Activated CD8-positive, alpha-beta memory T cell treated with anti-CD3 and anti-CD28 coated beads, Interleukin-2, amount 10 ng/mL, durations not matched to agents 7 days and 5 days (primary cell): ENCODE data around the gene ZMYND15. TPM values are rescaled to one million over a fixed set of nuclear protein-coding genes. Genes with fewer than 3 reads are reported as not detected.
"Not testable (repeated sequence)": the region's sequence is repeated elsewhere in the genome, so short reads cannot be mapped to it uniquely, and the experiment has no call there.

Experiments used
- ATAC-seq: fragments of 150-1000 bp; cut with Tn5 transposase; one replicate; pipeline ENCODE4 v1.10.0; 2021; ENCODE audit warnings: moderate library complexity
- CTCF ChIA-PET: fragments of 350-600 bp; sonication (Branson Sonifier 250); formaldehyde crosslinking; loops from one replicate; lab custom pipeline; 2021; ENCODE audit warnings: antibody characterized with exemption; lab: Charles Lee
- DNase-seq: peaks from one replicate; pipeline ENCODE4 v3.0.0-alpha.2; 2020
- H3K27ac Mint-ChIP-seq: one replicate; pipeline ENCODE4 v1.8.0; 2021; ENCODE audit warnings: mild to moderate bottlenecking, mixed read lengths
- H3K27me3 Mint-ChIP-seq: one replicate; pipeline ENCODE4 v1.8.0; 2021; ENCODE audit warnings: mixed read lengths
- H3K36me3 Mint-ChIP-seq: one replicate; pipeline ENCODE4 v1.8.0; 2021; ENCODE audit warnings: mild to moderate bottlenecking, mixed read lengths
- H3K4me1 Mint-ChIP-seq: one replicate; pipeline ENCODE4 v1.8.0; 2021; ENCODE audit warnings: mixed read lengths
- H3K4me3 Mint-ChIP-seq: one replicate; pipeline ENCODE4 v1.8.0; 2021; ENCODE audit warnings: mild to moderate bottlenecking, moderate library complexity, mixed read lengths
- H3K9me3 Mint-ChIP-seq: one replicate; pipeline ENCODE4 v1.8.0; 2022; ENCODE audit warnings: low read depth, mixed read lengths
- total RNA-seq, 2 experiments: library from RNA; stranded (reverse); gene quantifications; one replicate each; pipeline ENCODE4 v1.2.3, GENCODE V29; 2021

The ZMYND15 gene
- total RNA-seq = under 1 TPM in 1 of 2 experiments, not detected in 1; 0.12 TPM

- peaks cover 30% of the 10 kb centered on the region for H3K27me3 Mint-ChIP-seq
- peak within 1 kb of the TSS; percentile 71 for H3K4me3 Mint-ChIP-seq
- no peaks in the 10 kb centered on the region for H3K9me3 Mint-ChIP-seq
- no peak within 1 kb of the TSS for H3K27ac Mint-ChIP-seq
- ATAC-seq (peak; percentile 75), DNase-seq (peak; percentile 57)
- CTCF ChIA-PET = interaction anchor here (0.9 to 2.5 kb wide), 3 partner anchors 24 to 33 kb away, joined by 3 to 5 read pairs (median 3); no protein-coding TSS in a partner anchor
- H3K4me1 Mint-ChIP-seq = peaks cover 20% of the 10 kb centered on the region
- H3K36me3 Mint-ChIP-seq = no peaks in the 10 kb centered on the region
Observed at GRCh38 chr17:4739122-4740024, at the start of gene ZMYND15, which contains the start of gene CXCL16. Gene ZMYND15, plus strand, starts transcription at chr17:4739833. Its CDS starts 716 bp downstream, at chr17:4740549. Gene CXCL16, minus strand, starts transcription at chr17:4739928. Its CDS starts 589 bp downstream, at chr17:4739339.

- DNase-seq, H3K4me3 Mint-ChIP-seq, H3K9me3 Mint-ChIP-seq, ATAC-seq, H3K27me3 Mint-ChIP-seq, H3K27ac Mint-ChIP-seq, H3K4me1 Mint-ChIP-seq, CTCF ChIA-PET: not testable (repeated sequence)
- H3K36me3 Mint-ChIP-seq = peaks cover 55% of the 10 kb centered on the region
Observed at GRCh38 chr17:4689872-4690271, 49.8 kb upstream of the ZMYND15 start.

GRCh38 chr17:4690745-4691144 is 48.9 kb upstream of the ZMYND15 start:
- DNase-seq = no peak
- no peaks in the 10 kb centered on the region for H3K27me3 Mint-ChIP-seq
- H3K36me3 Mint-ChIP-seq = peaks cover 51% of the 10 kb centered on the region
- no peaks in the 10 kb centered on the region for H3K9me3 Mint-ChIP-seq
- H3K27ac Mint-ChIP-seq = no peak overlapping the region
- H3K4me3 Mint-ChIP-seq = no peak overlapping the region
- H3K4me1 Mint-ChIP-seq = peaks cover 4% of the 10 kb centered on the region
- ATAC-seq = no peak
- CTCF ChIA-PET = interaction anchor here (1.5 kb wide), 1 partner anchor 124 kb away, joined by 5 read pairs; no protein-coding TSS in a partner anchor

- Mint-ChIP-seq H3K4me3 (no peak overlapping the region), H3K36me3 (peaks cover 50% of the 10 kb centered on the region), H3K9me3 (no peaks in the 10 kb centered on the region), H3K27me3 (no peaks in the 10 kb centered on the region), H3K4me1 (peaks cover 14% of the 10 kb centered on the region), H3K27ac (no peak overlapping the region)
- ATAC-seq (no peak), DNase-seq (no peak)
- CTCF ChIA-PET = interaction anchor here (1.1 to 1.5 kb wide), 2 partner anchors 19 to 125 kb away, joined by 3 to 5 read pairs; partner anchors contain the start of gene ARRB2
Observed at GRCh38 chr17:4691686-4692085, 47.9 kb upstream of the ZMYND15 start.

GRCh38 chr17:4693416-4693815 is 46.2 kb upstream of the ZMYND15 start:
- no peak overlapping the region for H3K4me3 Mint-ChIP-seq
- CTCF ChIA-PET = no interaction called here
- DNase-seq (no peak), ATAC-seq (no peak)
- peaks cover 42% of the 10 kb centered on the region for H3K36me3 Mint-ChIP-seq
- H3K27me3 Mint-ChIP-seq = no peaks in the 10 kb centered on the region
- peaks cover 25% of the 10 kb centered on the region for H3K4me1 Mint-ChIP-seq
- H3K27ac Mint-ChIP-seq = no peak overlapping the region
- H3K9me3 Mint-ChIP-seq = no peaks in the 10 kb centered on the region

- peaks cover 18% of the 10 kb centered on the region for H3K36me3 Mint-ChIP-seq
- peak overlapping the region; percentile 88 for H3K27ac Mint-ChIP-seq
- CTCF ChIA-PET = interaction anchor here (1.2 to 3.7 kb wide), 4 partner anchors 13 to 130 kb away, joined by 3 to 16 read pairs (median 4); partner anchors contain the start of gene ARRB2
- no peaks in the 10 kb centered on the region for H3K27me3 Mint-ChIP-seq
- peaks cover 34% of the 10 kb centered on the region for H3K4me1 Mint-ChIP-seq
- H3K9me3 Mint-ChIP-seq = no peaks in the 10 kb centered on the region
- H3K4me3 Mint-ChIP-seq = peak overlapping the region; percentile 67
- peak; percentile 95 for ATAC-seq
- peak; percentile 67 for DNase-seq
Observed at GRCh38 chr17:4696437-4696805, 43.2 kb upstream of the ZMYND15 start.

- peaks cover 60% of the 10 kb centered on the region for H3K4me1 Mint-ChIP-seq
- H3K4me3 Mint-ChIP-seq, H3K9me3 Mint-ChIP-seq, H3K27ac Mint-ChIP-seq, ATAC-seq, DNase-seq, H3K27me3 Mint-ChIP-seq: not testable (repeated sequence)
- H3K36me3 Mint-ChIP-seq = peaks cover 10% of the 10 kb centered on the region
- CTCF ChIA-PET = interaction anchor here (0.7 kb wide), 1 partner anchor 15 kb away, joined by 3 read pairs; no protein-coding TSS in a partner anchor
Observed at GRCh38 chr17:4699401-4700056, 40.1 kb upstream of the ZMYND15 start.

GRCh38 chr17:4701116-4701515 is 38.5 kb upstream of the ZMYND15 start:
- Mint-ChIP-seq H3K9me3 (no peaks in the 10 kb centered on the region), H3K4me1 (peaks cover 66% of the 10 kb centered on the region), H3K36me3 (peaks cover 13% of the 10 kb centered on the region), H3K27ac (peak overlapping the region; percentile 70), H3K4me3 (no peak overlapping the region), H3K27me3 (no peaks in the 10 kb centered on the region)
- DNase-seq (no peak), ATAC-seq (no peak)
- CTCF ChIA-PET = interaction anchor here (0.9 to 2.1 kb wide), 6 partner anchors 9 to 236 kb away, joined by 3 to 6 read pairs (median 4); partner anchors contain the start of genes ARRB2 and CHRNE

- ATAC-seq = no peak
- no peak for DNase-seq
- H3K9me3 Mint-ChIP-seq = no peaks in the 10 kb centered on the region
- H3K27ac Mint-ChIP-seq = peak overlapping the region; percentile 93
- peaks cover 11% of the 10 kb centered on the region for H3K36me3 Mint-ChIP-seq
- no peaks in the 10 kb centered on the region for H3K27me3 Mint-ChIP-seq
- CTCF ChIA-PET = interaction anchor here (0.9 to 1.5 kb wide), 4 partner anchors 28 to 359 kb away, joined by 3 to 6 read pairs (median 4); partner anchors contain the start of gene MED11
- peak overlapping the region; percentile 85 for H3K4me3 Mint-ChIP-seq
- peaks cover 59% of the 10 kb centered on the region for H3K4me1 Mint-ChIP-seq
Observed at GRCh38 chr17:4703330-4703691, 36.3 kb upstream of the ZMYND15 start.

- not testable (repeated sequence) for H3K27me3 Mint-ChIP-seq, H3K9me3 Mint-ChIP-seq, ATAC-seq, DNase-seq
- Mint-ChIP-seq H3K4me1 (peaks cover 63% of the 10 kb centered on the region), H3K36me3 (peaks cover 11% of the 10 kb centered on the region), H3K4me3 (peak overlapping the region; percentile 85), H3K27ac (peak overlapping the region; percentile 93)
- CTCF ChIA-PET = interaction anchor here (2.2 kb wide), 1 partner anchor 10 kb away, joined by 5 read pairs; no protein-coding TSS in a partner anchor
Observed at GRCh38 chr17:4704574-4704907, 35.1 kb upstream of the ZMYND15 start.

GRCh38 chr17:4704991-4705390 is 34.6 kb upstream of the ZMYND15 start:
- Mint-ChIP-seq H3K9me3 (no peaks in the 10 kb centered on the region), H3K4me1 (peaks cover 66% of the 10 kb centered on the region), H3K36me3 (peaks cover 11% of the 10 kb centered on the region), H3K27ac (peak overlapping the region; percentile 93), H3K27me3 (no peaks in the 10 kb centered on the region), H3K4me3 (peak overlapping the region; percentile 85)
- no peak for DNase-seq
- no peak for ATAC-seq
- CTCF ChIA-PET = interaction anchor here (2.2 kb wide), 1 partner anchor 9 kb away, joined by 5 read pairs; no protein-coding TSS in a partner anchor

- Mint-ChIP-seq H3K27ac (peak overlapping the region; percentile 31), H3K4me3 (peak overlapping the region; percentile 35), H3K36me3 (peaks cover 12% of the 10 kb centered on the region), H3K9me3 (no peaks in the 10 kb centered on the region), H3K27me3 (no peaks in the 10 kb centered on the region), H3K4me1 (peaks cover 65% of the 10 kb centered on the region)
- DNase-seq (no peak), ATAC-seq (no peak)
- CTCF ChIA-PET = interaction anchor here (1.2 kb wide), 1 partner anchor 32 kb away, joined by 5 read pairs; the partner anchor contains the start of gene ZMYND15
Observed at GRCh38 chr17:4706121-4706520, 33.5 kb upstream of the ZMYND15 start.

- Mint-ChIP-seq H3K9me3 (no peaks in the 10 kb centered on the region), H3K36me3 (peaks cover 20% of the 10 kb centered on the region), H3K4me1 (peaks cover 63% of the 10 kb centered on the region), H3K27ac (peak overlapping the region; percentile 80), H3K27me3 (no peaks in the 10 kb centered on the region), H3K4me3 (peak overlapping the region; percentile 57)
- no peak for ATAC-seq
- CTCF ChIA-PET = interaction anchor here (0.7 to 4.0 kb wide), 8 partner anchors 12 to 195 kb away, joined by 3 to 39 read pairs (median 7); partner anchors contain the start of genes CHRNE, GLTPD2, MED11 and VMO1
- DNase-seq = peak; percentile 86
Observed at GRCh38 chr17:4708436-4708835, 31.2 kb upstream of the ZMYND15 start.
